Measurements from ENCODE around the gene PPOX. TPM values are rescaled to one million over a fixed set of nuclear protein-coding genes. Genes with fewer than 3 reads are reported as not detected.

Gene PPOX
- total RNA-seq, 1 experiment from 2014 or later: 23.1 TPM

DNA sequence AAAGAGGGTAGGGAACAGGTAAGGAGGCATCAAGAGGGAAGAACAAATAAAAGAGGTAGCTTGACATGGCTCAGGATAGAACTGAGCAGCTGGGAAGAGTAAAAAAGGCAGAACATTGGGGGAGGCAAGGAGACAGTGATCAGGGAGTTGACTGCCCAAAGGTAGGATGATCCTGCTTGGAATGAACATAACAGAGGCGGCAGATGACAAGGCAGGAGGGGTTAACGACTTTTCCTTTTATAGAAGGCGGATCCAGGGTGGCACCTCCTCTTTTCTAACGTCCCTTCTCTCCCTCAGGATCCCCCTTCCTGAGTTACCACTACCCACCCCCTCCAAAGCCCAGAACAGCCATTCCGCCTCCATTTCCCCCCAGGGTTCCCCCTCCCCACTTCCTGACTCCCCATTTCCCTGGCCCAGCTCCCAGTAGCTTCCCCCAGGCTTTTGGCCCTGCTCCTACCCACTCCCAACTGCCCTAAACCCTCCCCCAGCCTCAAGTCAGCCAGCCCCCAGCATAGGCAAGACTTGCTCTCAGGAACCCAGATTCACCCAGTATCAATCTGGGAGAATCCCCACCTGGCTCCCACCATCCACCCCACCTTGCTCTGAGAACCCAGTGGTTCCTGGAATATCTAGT is 33.4 kb downstream of the PPOX start:
- H3K9me2 ChIP-seq (ENCODE audit: insufficient read depth): no peaks in the 10 kb centered on the region
- peaks cover 13% of the 10 kb centered on the region; the same call in 1 of the 2 replicates for H3F3A ChIP-seq (ENCODE audit: insufficient read depth, low read depth)
- BruUV-seq (replicated peaks): no TSS peak
- H3K27me3 ChIP-seq (ENCODE audit: insufficient read depth, low read depth): no peaks in the 10 kb centered on the region
- no peak overlapping the region for H3K4me3 ChIP-seq
- TF ChIP-seq, protein P1, sequence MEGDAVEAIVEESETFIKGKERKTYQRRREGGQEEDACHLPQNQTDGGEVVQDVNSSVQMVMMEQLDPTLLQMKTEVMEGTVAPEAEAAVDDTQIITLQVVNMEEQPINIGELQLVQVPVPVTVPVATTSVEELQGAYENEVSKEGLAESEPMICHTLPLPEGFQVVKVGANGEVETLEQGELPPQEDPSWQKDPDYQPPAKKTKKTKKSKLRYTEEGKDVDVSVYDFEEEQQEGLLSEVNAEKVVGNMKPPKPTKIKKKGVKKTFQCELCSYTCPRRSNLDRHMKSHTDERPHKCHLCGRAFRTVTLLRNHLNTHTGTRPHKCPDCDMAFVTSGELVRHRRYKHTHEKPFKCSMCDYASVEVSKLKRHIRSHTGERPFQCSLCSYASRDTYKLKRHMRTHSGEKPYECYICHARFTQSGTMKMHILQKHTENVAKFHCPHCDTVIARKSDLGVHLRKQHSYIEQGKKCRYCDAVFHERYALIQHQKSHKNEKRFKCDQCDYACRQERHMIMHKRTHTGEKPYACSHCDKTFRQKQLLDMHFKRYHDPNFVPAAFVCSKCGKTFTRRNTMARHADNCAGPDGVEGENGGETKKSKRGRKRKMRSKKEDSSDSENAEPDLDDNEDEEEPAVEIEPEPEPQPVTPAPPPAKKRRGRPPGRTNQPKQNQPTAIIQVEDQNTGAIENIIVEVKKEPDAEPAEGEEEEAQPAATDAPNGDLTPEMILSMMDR (conservative IDR thresholded peaks at IDR 0.05): no peak
- TF ChIP-seq EZH2 (IDR thresholded peaks at IDR 0.05; ENCODE audit: low read depth): no peak
- no peak overlapping the region for H3K27ac ChIP-seq
- H3K79me2 ChIP-seq (ENCODE audit: low read depth): peaks cover 22% of the 10 kb centered on the region
- no peak overlapping the region for H2AFZ ChIP-seq
- peaks cover 19% of the 10 kb centered on the region for H3K4me1 ChIP-seq (replicated peaks; ENCODE audit: insufficient read depth)
- intact Hi-C loops (cut with micrococcal nuclease; ENCODE audit: unreplicated experiment): no loop called here
- H4K20me1 ChIP-seq (ENCODE audit: insufficient read depth): no peaks in the 10 kb centered on the region
- ChIA-PET POLR2A (ENCODE audit: unreplicated experiment) (no interaction called here), CTCF (no interaction called here)
- H3K36me3 ChIP-seq (ENCODE audit: low read depth): peaks cover 9% of the 10 kb centered on the region
- H3K4me2 ChIP-seq: no peak overlapping the region
- no peak for DNase-seq
- no peaks in the 10 kb centered on the region for H3K9me3 ChIP-seq (ENCODE audit: insufficient read depth, low read depth)

DNA sequence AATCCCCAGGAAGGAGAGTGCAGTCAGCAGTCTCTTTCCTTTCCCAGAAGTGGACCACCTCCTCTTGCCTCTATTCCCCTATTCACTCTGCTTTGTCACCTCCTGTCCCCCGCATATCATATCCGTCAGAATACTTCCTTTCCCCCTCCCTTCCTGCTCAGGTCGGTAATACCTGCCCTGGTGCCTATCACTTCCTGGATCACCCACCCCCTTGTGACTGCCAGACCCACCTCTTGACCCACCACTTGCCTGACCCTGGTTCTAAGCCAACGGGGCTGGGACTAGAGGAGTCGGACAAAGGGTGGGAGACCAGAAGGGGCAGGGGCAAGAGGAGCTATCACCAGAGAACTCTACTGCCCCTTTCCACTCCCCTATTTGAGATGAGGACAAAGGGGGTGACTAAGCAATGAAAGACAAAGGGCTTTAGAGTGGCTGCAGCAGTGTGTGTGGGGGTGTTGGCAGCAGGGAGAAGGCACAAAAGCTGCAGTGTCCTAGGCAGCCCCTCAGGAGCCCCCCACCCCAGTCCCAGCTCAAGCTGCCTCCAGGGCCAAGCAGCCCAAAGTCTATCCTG is 34.3 kb downstream of the PPOX start:
- Histone ChIP-seq H3F3A (ENCODE audit: insufficient read depth, low read depth) (peaks cover 13% of the 10 kb centered on the region; the same call in 1 of the 2 replicates), H3K4me1 (replicated peaks; ENCODE audit: insufficient read depth) (peaks cover 19% of the 10 kb centered on the region), H3K36me3 (ENCODE audit: low read depth) (peaks cover 9% of the 10 kb centered on the region), H3K4me2 (no peak overlapping the region), H2AFZ (no peak overlapping the region), H3K4me3 (no peak overlapping the region), H4K20me1 (ENCODE audit: insufficient read depth) (no peaks in the 10 kb centered on the region), H3K9me2 (ENCODE audit: insufficient read depth) (no peaks in the 10 kb centered on the region), H3K9me3 (ENCODE audit: insufficient read depth, low read depth) (no peaks in the 10 kb centered on the region), H3K79me2 (ENCODE audit: low read depth) (peaks cover 29% of the 10 kb centered on the region), H3K27ac (no peak overlapping the region), H3K27me3 (ENCODE audit: insufficient read depth, low read depth) (no peaks in the 10 kb centered on the region)
- BruUV-seq (replicated peaks): no TSS peak
- TF ChIP-seq EZH2 (IDR thresholded peaks at IDR 0.05; ENCODE audit: low read depth): no peak
- TF ChIP-seq, protein P1 (conservative IDR thresholded peaks at IDR 0.05): no peak
- POLR2A ChIA-PET (ENCODE audit: unreplicated experiment): interaction anchor here (0.6 kb wide), 1 partner anchor 910 kb away, joined by 5 read pairs; no protein-coding TSS in a partner anchor
- DNase-seq: no peak
- intact Hi-C loops (cut with micrococcal nuclease; ENCODE audit: unreplicated experiment): no loop called here
- CTCF ChIA-PET: interaction anchor here (0.6 kb wide), 1 partner anchor 179 kb away, joined by 6 read pairs; no protein-coding TSS in a partner anchor

DNA sequence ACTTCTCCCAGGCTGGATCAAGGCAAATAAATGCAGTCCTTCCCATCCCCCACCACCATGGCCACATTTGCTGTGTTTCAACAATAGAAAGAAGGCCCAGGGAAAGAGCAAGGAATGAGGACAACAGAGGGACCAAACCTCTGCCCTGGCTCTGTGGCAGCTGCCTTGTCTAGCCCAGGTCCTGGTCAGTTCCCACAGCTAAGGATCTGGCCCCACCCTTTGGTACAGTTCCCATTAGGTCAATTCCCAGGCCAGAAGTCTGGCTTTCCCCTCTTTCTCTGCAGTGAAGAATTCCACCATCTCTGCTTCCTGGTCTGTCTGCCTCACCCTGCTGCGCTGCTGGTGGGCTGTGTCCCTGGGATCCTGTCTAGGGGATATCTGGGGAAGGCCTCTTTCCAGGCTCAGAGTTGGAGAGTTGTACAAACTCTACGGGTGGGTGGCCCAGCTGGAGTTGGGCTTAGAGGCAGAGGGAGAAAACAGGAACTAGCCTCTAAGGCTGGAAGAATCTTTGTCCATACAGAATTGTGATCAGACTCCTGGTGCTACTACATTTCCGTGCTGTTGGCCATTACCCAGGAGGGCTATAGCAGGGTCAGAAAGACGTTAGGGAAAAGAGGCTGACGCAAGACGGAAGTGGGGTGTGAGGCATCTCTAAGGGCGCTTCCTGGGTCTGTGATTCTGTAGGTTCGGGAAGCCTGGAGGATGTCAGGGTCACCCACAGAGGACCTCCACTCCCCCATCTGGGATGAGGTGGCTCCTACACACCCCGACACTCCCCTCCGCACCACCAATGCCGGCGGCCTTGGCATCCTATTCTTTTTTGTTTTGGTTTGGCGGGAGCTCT is 35.0 kb downstream of the PPOX start:
- H3K79me2 ChIP-seq (ENCODE audit: low read depth): peaks cover 29% of the 10 kb centered on the region
- H3K9me3 ChIP-seq (ENCODE audit: insufficient read depth, low read depth): no peaks in the 10 kb centered on the region
- no peaks in the 10 kb centered on the region for H4K20me1 ChIP-seq (ENCODE audit: insufficient read depth)
- no peak for TF ChIP-seq EZH2 (IDR thresholded peaks at IDR 0.05; ENCODE audit: low read depth)
- TF ChIP-seq, protein P1 (conservative IDR thresholded peaks at IDR 0.05): no peak
- peaks cover 19% of the 10 kb centered on the region for H3K4me1 ChIP-seq (replicated peaks; ENCODE audit: insufficient read depth)
- no peaks in the 10 kb centered on the region for H3K9me2 ChIP-seq (ENCODE audit: insufficient read depth)
- H3K27me3 ChIP-seq (ENCODE audit: insufficient read depth, low read depth): no peaks in the 10 kb centered on the region
- peaks cover 13% of the 10 kb centered on the region; the same call in 1 of the 2 replicates for H3F3A ChIP-seq (ENCODE audit: insufficient read depth, low read depth)
- intact Hi-C loops (cut with micrococcal nuclease; ENCODE audit: unreplicated experiment): no loop called here
- CTCF ChIA-PET: interaction anchor here (0.6 to 1.6 kb wide), 3 partner anchors 24 to 173 kb away, joined by 3 to 8 read pairs (median 3); partner anchors contain the start of gene TOMM40L
- H3K27ac ChIP-seq: peak overlapping the region; percentile 78; the same call in 1 of the 2 replicates
- H2AFZ ChIP-seq: peak overlapping the region; percentile 90
- POLR2A ChIA-PET (ENCODE audit: unreplicated experiment): interaction anchor here (0.6 kb wide), 2 partner anchors 84 to 911 kb away, joined by 4 to 5 read pairs; partner anchors contain the start of genes NIT1 and PFDN2
- H3K4me3 ChIP-seq: peak overlapping the region; percentile 90
- peaks cover 14% of the 10 kb centered on the region for H3K36me3 ChIP-seq (ENCODE audit: low read depth)
- DNase-seq: no peak
- BruUV-seq (replicated peaks): TSS peak; percentile 98
- H3K4me2 ChIP-seq: peak overlapping the region; percentile 79
